ENCODE measurements around the gene MOSMO.

DNA sequence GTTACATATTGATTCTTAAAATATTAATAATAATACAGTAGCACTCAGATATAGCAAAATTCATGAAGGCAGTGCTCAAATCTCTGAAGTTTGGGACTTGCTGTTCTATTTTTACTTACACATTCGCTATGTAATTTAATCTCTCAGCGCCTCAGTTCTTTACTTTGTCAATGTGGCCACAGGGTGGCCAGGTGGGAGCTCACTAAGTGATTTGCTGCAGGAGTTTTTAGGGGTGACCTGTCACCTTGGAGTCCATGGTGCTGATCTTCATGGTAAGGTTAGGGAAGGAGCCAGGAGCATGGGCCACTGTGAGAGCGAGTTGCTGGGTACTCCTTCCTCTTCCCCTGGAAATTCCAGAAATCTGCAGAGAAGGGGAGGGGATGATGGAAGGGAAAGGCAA, 112.5 kb downstream of the MOSMO start:
- TF ChIP-seq, protein P1, sequence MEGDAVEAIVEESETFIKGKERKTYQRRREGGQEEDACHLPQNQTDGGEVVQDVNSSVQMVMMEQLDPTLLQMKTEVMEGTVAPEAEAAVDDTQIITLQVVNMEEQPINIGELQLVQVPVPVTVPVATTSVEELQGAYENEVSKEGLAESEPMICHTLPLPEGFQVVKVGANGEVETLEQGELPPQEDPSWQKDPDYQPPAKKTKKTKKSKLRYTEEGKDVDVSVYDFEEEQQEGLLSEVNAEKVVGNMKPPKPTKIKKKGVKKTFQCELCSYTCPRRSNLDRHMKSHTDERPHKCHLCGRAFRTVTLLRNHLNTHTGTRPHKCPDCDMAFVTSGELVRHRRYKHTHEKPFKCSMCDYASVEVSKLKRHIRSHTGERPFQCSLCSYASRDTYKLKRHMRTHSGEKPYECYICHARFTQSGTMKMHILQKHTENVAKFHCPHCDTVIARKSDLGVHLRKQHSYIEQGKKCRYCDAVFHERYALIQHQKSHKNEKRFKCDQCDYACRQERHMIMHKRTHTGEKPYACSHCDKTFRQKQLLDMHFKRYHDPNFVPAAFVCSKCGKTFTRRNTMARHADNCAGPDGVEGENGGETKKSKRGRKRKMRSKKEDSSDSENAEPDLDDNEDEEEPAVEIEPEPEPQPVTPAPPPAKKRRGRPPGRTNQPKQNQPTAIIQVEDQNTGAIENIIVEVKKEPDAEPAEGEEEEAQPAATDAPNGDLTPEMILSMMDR (conservative IDR thresholded peaks at IDR 0.05; ENCODE audit: low read depth, low read length): no peak
- TF ChIP-seq RCOR1 (IDR thresholded peaks at IDR 0.05; ENCODE audit: insufficient replicate concordance, low read length) (no peak), POLR2A (IDR thresholded peaks at IDR 0.05; ENCODE audit: low read depth, low read length) (no peak), RFX5 (IDR thresholded peaks at IDR 0.05; ENCODE audit: low read depth, low read length) (no peak), MAZ (IDR thresholded peaks at IDR 0.05; ENCODE audit: borderline replicate concordance, low read depth, low read length) (no peak), RAD21 (IDR thresholded peaks at IDR 0.05; ENCODE audit: low read length) (no peak), SMC3 (IDR thresholded peaks at IDR 0.05; ENCODE audit: low read depth, low read length) (no peak), MXI1 (IDR thresholded peaks at IDR 0.05; ENCODE audit: borderline replicate concordance, low read depth, low read length) (no peak), FOS (IDR thresholded peaks at IDR 0.05; ENCODE audit: low read depth, low read length) (no peak), CEBPB (IDR thresholded peaks at IDR 0.05; ENCODE audit: low read depth, low read length) (no peak)
